Stimulated activated CD4-positive, alpha-beta T cell treated with anti-CD3 and anti-CD28 coated beads, Interleukin-2, amount 100 ng/mL, for 4 hours (primary cell): ENCODE results near the gene KDM1B.

Experiments
- DNase-seq: peaks from one replicate; pipeline ENCODE4 v3.0.0-alpha.2; 2020; ENCODE audit warnings: low read depth

Gene KDM1B

GRCh38 chr6:18264219-18264922, 109.1 kb downstream of the KDM1B start, which contains the start of gene DEK:
TSS of gene DEK (minus strand) at chr6:18264530. CDS start at chr6:18263987, 543 bp downstream.
- DNase-seq: peak; percentile 85

DNA sequence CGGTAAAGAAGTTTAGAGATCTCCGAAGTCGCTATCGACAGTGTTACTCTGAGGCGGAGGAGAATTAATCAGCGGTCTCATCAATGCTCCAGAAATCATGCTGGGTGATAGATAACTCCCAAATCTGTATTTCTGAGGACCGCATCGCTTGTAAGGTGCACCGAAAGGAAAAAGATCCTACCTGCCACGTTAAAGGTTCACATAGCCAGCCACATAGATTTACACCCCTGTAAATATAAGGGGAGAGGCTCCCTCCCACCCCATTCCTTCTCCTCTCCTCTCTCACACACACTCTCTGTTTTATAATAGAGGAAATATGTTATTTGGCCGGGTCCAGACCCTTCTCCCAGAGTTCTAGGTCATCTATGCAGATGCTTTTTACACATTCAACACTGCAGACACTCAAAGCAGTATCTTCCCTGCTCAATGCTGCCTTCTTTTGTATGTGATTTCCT, 109.7 kb downstream of the KDM1B start:
- no peak for DNase-seq

- no peak for DNase-seq
Observed at GRCh38 chr6:18265787-18266522, 110.7 kb downstream of the KDM1B start.

- no peak for DNase-seq
Observed at GRCh38 chr6:18266523-18266912, 111.3 kb downstream of the KDM1B start.

DNA sequence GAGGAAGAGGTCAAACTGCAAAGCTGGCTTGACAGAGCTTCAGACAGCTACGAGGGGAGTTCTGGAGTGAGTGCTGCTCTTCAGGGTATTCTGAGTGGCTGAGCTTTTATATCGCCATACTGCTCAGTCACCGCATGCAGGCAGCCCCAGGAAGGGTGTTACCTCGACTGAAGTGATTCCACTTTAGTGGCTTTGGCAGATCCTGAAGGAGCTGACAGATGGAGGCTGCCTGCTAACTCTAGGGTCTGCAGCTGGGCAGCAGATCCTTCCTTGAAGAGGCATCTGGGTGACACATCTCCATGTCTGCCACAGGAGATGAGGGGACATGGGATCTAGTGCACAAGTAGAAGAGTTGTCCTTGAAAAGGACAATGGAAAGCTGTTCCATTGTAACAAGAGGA, 112.8 kb downstream of the KDM1B start:
- DNase-seq: no peak

DNA sequence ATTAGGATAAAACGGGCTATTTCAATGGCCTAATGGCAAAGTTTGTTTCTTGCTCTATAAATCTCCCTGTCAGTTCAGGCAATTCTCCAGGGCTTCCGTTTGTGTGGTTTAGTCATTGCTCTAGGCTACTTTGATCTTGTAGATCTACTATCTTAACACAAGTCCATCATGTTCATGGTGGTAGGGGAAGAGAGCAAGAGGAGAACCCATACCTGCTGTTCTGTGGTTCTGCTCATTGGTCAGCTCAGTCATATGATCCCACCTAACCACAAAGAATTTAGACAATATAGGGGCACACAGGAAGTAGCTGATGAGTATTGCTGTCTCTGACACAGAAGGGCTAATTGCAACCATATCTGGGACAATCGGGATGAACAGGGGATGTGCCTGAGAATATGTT, 114.0 kb downstream of the KDM1B start:
- DNase-seq: no peak

GRCh38 chr6:18269717-18270116, 114.5 kb downstream of the KDM1B start:
- DNase-seq: no peak

DNA sequence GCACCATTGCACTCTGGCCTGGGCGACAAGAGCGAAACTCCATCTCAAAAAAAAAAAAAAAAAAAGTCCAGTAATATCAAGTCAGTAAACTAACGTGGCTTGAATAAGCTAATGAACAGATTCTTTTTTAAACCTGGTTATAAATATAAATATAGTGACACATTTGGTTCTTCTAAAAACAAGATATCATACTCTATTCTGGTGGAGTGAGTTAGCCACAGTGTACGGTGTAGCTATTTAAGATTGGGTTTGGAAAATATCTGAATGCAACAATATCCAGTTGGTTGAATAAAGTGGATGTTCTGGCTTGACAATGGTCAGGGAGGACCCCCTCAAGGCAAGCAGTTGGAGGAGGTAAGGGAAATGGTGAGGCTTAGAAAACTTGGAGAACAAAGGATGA, 115.0 kb downstream of the KDM1B start:
- no peak for DNase-seq
